Right lobe of liver (tissue), 6 donors: ENCODE measurements around the gene LRP2BP. TPM values are rescaled to one million over a fixed set of nuclear protein-coding genes. Genes with fewer than 3 reads are reported as not detected.

Source experiments
- ATAC-seq, 4 donors: fragments of 200-7000 bp; cut with Tn5 transposase; one replicate each; pipeline ENCODE4 v1.9.1; 2020; ENCODE audit warnings: mild to moderate bottlenecking in 4 of 4, moderate library complexity in 4 of 4
- DNase-seq, 3 donors: peaks; one replicate each; pipeline ENCODE4 v3.0.0-alpha.2; 2020
- H3K27ac ChIP-seq, 3 donors: fragments of 200-600 bp; one replicate each; pipeline ENCODE4 v1.8.0; 2022
- H3K27me3 ChIP-seq, 2 donors: fragments of 200-600 bp; one replicate each; pipeline ENCODE4 v1.8.0; 2022
- H3K36me3 ChIP-seq, 4 donors: fragments of 200-600 bp; sonication (generic) in 1 of 4; one replicate each; pipeline versions ENCODE4 v1.5.1 to v1.8.0; 2017 to 2022; ENCODE audit warnings: control low read depth in 1 of 4
- H3K4me1 ChIP-seq, 4 donors: fragments of 200-600 bp; sonication (generic) in 1 of 4; one replicate each; pipeline versions ENCODE4 v1.5.1 to v1.8.0; 2017 to 2022; ENCODE audit warnings: control low read depth in 1 of 4
- H3K4me3 ChIP-seq, 3 donors: fragments of 200-600 bp; one replicate each; pipeline ENCODE4 v1.8.0; 2022
- H3K9me3 ChIP-seq, 4 donors: fragments of 200-600 bp; sonication (generic) in 1 of 4; one replicate each; pipeline versions ENCODE4 v1.5.1 to v1.8.0; 2017 to 2022; ENCODE audit warnings: control low read depth in 1 of 4
- POLR2A ChIP-seq: fragments of 450-650 bp; IDR thresholded peaks from one replicate; pipeline ENCODE4 v1.6.1; 2017; ENCODE audit warnings: antibody characterized with exemption, mild to moderate bottlenecking
- WGBS: methylation state at CpG from one replicate; pipeline ENCODE4 v1.1.6; 2018; ENCODE audit warnings: low coverage, low lambda C conversion rate; ENCODE audit not compliant: insufficient coverage; ENCODE audit errors: missing lambda C conversion rate; 5-methylcytosine and 5-hydroxymethylcytosine counted together
- intact Hi-C, 2 donors: fragments of 100-400 bp; cut with DNase I; formaldehyde crosslinking; loops; one replicate each; pipeline versions ENCODE4 v1.11.2 to v1.14.1; 2022
- total RNA-seq, 6 experiments: library from RNA; depleted of rRNA in 2 of 6; stranded (reverse); fragments of >200 nt in 2 of 6; fragmentation: NEBNext Ultra II Directional in 3 of 6; extraction: Animal tissue kit (Norgen Biotek cat#: 25700) in 3 of 6; gene quantifications; one replicate each; pipeline versions ENCODE4 v1.1.0 to v1.2.4, GENCODE V29; 2016 to 2023
- TF ChIP-seq, protein P1 (sequence below), 4 donors: fragments of 200-600 bp in 3 of 4; fragments of 450-650 bp in 1 of 4; IDR thresholded peaks; one replicate each; pipeline versions ENCODE4 v1.5.1 to v1.8.0; 2016 to 2022; ENCODE audit warnings: antibody characterized with exemption in 4 of 4, mild to moderate bottlenecking in 2 of 4
- donor health status: DM: no; HTN: yes; CAD: no.
- donor health status: DM: no; HTN: no; CAD: no.
- donor health status: DM: no; HTN: no; CAD: no.
- donor health status: DM: no; HTN: yes; CAD: no.
- donor health status: DM: no; HTN: yes; CAD: no.

Gene LRP2BP
- total RNA-seq, 6 experiments from 2014 or later = 0.19 to 0.37 (median 0.27) TPM

DNA sequence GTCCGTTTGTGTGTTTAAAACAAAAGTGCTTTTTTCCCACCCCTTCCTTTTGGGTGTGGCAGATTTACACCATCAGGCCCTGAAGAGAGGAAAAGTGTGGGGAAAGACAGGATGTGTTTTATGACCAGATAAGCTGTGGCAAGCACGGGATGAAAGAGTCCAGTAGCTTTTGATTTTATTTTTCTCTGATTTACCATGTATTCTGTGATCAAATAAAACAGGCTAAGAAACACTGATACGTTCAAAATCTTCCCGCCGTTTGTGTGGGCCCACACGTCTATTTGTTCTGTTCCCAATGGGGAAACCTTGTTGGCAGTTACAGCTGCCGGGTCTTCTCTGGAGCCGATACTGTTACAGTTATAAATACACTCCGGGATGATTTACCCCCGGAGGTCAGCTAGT lies 10.8 kb downstream of the LRP2BP start:
- DNase-seq = no peak
- no peaks in the 10 kb centered on the region for H3K27me3 ChIP-seq
- H3K36me3 ChIP-seq = no peaks in the 10 kb centered on the region
- H3K4me3 ChIP-seq = no peak overlapping the region
- peak in 2 of 4 donors; percentile 33 to 42 for ATAC-seq
- intact Hi-C loops = no loop called here
- 40% methylated on average over 10 of the region's 10 CpGs for WGBS
- H3K4me1 ChIP-seq = peaks cover 0 to 16% (median 0%) of the 10 kb centered on the region in 4 donors
- H3K27ac ChIP-seq = peak overlapping the region in 1 of 3 donors; percentile 14
- no peaks in the 10 kb centered on the region for H3K9me3 ChIP-seq
- no peak for TF ChIP-seq POLR2A
- TF ChIP-seq, protein P1, sequence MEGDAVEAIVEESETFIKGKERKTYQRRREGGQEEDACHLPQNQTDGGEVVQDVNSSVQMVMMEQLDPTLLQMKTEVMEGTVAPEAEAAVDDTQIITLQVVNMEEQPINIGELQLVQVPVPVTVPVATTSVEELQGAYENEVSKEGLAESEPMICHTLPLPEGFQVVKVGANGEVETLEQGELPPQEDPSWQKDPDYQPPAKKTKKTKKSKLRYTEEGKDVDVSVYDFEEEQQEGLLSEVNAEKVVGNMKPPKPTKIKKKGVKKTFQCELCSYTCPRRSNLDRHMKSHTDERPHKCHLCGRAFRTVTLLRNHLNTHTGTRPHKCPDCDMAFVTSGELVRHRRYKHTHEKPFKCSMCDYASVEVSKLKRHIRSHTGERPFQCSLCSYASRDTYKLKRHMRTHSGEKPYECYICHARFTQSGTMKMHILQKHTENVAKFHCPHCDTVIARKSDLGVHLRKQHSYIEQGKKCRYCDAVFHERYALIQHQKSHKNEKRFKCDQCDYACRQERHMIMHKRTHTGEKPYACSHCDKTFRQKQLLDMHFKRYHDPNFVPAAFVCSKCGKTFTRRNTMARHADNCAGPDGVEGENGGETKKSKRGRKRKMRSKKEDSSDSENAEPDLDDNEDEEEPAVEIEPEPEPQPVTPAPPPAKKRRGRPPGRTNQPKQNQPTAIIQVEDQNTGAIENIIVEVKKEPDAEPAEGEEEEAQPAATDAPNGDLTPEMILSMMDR (IDR thresholded peaks at IDR 0.05) = no peak

DNA sequence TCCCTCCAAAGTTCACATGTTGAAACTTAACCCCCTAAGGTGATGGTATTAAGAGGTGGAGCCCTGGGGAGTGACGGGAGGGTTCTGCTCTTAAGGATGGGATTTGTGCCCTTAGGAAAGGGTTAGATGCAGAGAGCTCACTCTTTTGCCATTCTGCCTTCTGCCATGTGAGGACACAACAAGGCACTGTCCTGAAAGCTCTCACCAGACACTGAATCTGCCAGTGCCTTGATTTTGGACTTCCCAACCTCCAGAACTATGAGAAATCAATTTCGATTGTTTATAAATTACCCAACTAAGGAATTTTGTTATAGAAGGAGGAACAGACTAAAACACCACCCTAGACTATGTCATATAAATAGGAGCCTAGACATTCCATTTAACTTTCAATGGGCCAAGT lies 11.7 kb downstream of the LRP2BP start:
- 100% methylated on average over 2 of the region's 2 CpGs for WGBS
- TF ChIP-seq, protein P1 (IDR thresholded peaks at IDR 0.05) = no peak
- no peak for TF ChIP-seq POLR2A
- DNase-seq (no peak), ATAC-seq (no peak)
- no peak overlapping the region for H3K4me3 ChIP-seq
- peaks cover 0 to 19% (median 0%) of the 10 kb centered on the region in 4 donors for H3K4me1 ChIP-seq
- no peak overlapping the region for H3K27ac ChIP-seq
- no peaks in the 10 kb centered on the region for H3K36me3 ChIP-seq
- H3K27me3 ChIP-seq = no peaks in the 10 kb centered on the region
- H3K9me3 ChIP-seq = no peaks in the 10 kb centered on the region
- intact Hi-C loops = no loop called here

DNA sequence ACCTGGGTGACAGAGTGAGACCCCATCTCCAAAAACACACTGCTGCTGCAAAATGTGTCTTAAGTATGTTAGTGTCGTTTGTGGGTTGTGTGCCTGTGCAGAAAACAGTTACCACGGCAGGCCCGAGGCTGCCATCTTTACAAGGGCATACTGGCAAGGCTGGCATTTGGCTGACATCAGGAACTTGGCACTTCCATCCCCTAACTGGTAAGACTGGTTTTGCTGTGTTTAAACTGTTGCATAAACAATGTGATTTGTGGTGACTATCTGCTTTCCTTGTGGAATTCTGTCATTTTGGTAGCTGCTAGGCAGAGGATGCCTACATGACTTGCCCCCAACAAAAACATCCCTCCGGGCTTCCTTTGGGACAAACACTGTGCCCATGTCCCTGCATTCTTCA lies 12.3 kb downstream of the LRP2BP start:
- no peaks in the 10 kb centered on the region for H3K9me3 ChIP-seq
- DNase-seq (no peak), ATAC-seq (no peak)
- peaks cover 0 to 19% (median 0%) of the 10 kb centered on the region in 4 donors for H3K4me1 ChIP-seq
- H3K27me3 ChIP-seq = no peaks in the 10 kb centered on the region
- 63% methylated on average over 2 of the region's 4 CpGs for WGBS
- no peaks in the 10 kb centered on the region for H3K36me3 ChIP-seq
- H3K4me3 ChIP-seq = no peak overlapping the region
- intact Hi-C loops = no loop called here
- no peak overlapping the region for H3K27ac ChIP-seq
- TF ChIP-seq POLR2A = no peak
- TF ChIP-seq, protein P1 (IDR thresholded peaks at IDR 0.05) = no peak

DNA sequence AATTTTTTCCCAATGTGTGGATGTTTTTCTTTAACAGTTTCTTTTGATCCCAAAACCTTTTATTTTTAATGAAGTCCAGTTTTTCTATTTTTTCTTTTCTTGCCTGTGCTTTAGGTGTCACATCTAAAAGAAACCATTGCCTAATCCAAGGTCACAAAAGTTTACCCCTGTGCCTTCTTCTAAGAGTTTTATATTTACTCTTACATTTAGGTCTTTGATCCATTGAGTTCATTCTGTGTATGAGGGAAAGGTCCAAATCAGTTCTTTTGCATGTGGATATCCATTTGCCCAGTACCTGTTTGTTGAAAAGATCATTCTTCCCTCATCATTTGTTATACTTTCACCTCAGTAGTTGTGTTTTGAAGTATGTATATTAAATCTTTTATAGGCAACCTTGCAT lies 13.0 kb downstream of the LRP2BP start:
- Histone ChIP-seq H3K4me1 (peaks cover 0 to 19% (median 0%) of the 10 kb centered on the region in 4 donors), H3K4me3 (no peak overlapping the region), H3K27ac (no peak overlapping the region), H3K36me3 (no peaks in the 10 kb centered on the region), H3K9me3 (no peaks in the 10 kb centered on the region), H3K27me3 (no peaks in the 10 kb centered on the region)
- ATAC-seq = no peak
- TF ChIP-seq, protein P1 (IDR thresholded peaks at IDR 0.05) = no peak
- no peak for TF ChIP-seq POLR2A
- intact Hi-C loops = no loop called here
- DNase-seq = no peak
